Measurements from ENCODE around the gene ATXN7L1. TPM values are rescaled to one million over a fixed set of nuclear protein-coding genes. Genes with fewer than 3 reads are reported as not detected.

ATXN7L1 gene
- total and polyA plus RNA-seq, 9 donors, result 5.0 to 17.6 (median 11.4) TPM

GRCh38 chr7:105559926-105560325 lies 316.5 kb downstream of the ATXN7L1 start:
- no peaks in the 10 kb centered on the region for H3K36me3 ChIP-seq
- H3K4me1 ChIP-seq (ENCODE audit: insufficient read depth), result no peaks in the 10 kb centered on the region
- no peak for DNase-seq
- H3K9me3 ChIP-seq, result no peaks in the 10 kb centered on the region
- WGBS, 3 donors, result 81 to 86% (median 83%) methylated on average over 1 of the region's 1 CpG
- no peaks in the 10 kb centered on the region for H3K27me3 ChIP-seq
- H3K27ac ChIP-seq, result no peak overlapping the region
- intact Hi-C loops (cut with DNase I), result no loop called here
- TF ChIP-seq POLR2A (IDR thresholded peaks at IDR 0.05), result no peak
- H3K4me3 ChIP-seq, result no peak overlapping the region

Other genes with a start within 250 kb of the ATXN7L1 start
- 10 to 100 TPM in 3 of 7 donors, 1 to 10 TPM in 4; 5.8 to 76.4 (median 9.9) TPM for gene CDHR3, start 86.7 kb upstream of the ATXN7L1 start, total RNA-seq
- gene CDHR3, start 86.7 kb upstream of the ATXN7L1 start, polyA plus RNA-seq, result 1 to 10 TPM; 1.8 to 3.5 TPM
- gene SYPL1, start 235.7 kb upstream of the ATXN7L1 start, total RNA-seq, result 100 to 1,000 TPM in 1 of 7 donors, 10 to 100 TPM in 6; 71.5 to 107 (median 83.5) TPM
- gene SYPL1, start 235.7 kb upstream of the ATXN7L1 start, polyA plus RNA-seq, result 100 to 1,000 TPM in 1 of 2 donors, 10 to 100 TPM in 1; 73.8 to 127 TPM